ENCODE measurements around the gene LTA.
"Not testable (repeated sequence)": the region's sequence is repeated elsewhere in the genome, so short reads cannot be mapped to it uniquely, and the experiment has no call there.

LTA gene

GRCh38 chr6:31585491-31585890 lies 13.4 kb downstream of the LTA start:
- TF ChIP-seq, protein P1, sequence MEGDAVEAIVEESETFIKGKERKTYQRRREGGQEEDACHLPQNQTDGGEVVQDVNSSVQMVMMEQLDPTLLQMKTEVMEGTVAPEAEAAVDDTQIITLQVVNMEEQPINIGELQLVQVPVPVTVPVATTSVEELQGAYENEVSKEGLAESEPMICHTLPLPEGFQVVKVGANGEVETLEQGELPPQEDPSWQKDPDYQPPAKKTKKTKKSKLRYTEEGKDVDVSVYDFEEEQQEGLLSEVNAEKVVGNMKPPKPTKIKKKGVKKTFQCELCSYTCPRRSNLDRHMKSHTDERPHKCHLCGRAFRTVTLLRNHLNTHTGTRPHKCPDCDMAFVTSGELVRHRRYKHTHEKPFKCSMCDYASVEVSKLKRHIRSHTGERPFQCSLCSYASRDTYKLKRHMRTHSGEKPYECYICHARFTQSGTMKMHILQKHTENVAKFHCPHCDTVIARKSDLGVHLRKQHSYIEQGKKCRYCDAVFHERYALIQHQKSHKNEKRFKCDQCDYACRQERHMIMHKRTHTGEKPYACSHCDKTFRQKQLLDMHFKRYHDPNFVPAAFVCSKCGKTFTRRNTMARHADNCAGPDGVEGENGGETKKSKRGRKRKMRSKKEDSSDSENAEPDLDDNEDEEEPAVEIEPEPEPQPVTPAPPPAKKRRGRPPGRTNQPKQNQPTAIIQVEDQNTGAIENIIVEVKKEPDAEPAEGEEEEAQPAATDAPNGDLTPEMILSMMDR (IDR thresholded peaks at IDR 0.05; ENCODE audit: extremely low read depth, missing control alignments) = peak; percentile 60
- peak; percentile 40 for DNase-seq (ENCODE audit: low spot score)

DNA sequence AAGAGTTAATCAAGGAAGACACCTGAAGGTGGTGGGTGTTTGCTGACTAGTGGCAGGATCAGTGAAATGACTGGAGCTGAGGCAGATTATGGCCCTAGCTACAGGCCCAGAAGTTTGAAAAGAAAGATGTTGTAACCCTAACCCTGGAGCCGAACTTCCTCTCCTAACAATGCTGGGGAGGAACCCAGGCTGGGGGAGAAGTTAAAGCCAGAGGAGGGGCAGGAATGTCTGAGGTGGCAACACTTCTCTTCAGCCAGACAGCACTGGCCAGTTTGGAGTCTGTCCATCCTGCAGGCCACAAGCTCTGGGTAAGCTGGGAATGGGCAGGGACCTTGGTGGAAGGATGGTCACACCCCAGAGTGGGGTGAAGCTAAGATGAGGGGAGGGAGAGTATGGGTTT lies 13.9 kb downstream of the LTA start, which contains the start of gene LST1:
LST1 (plus strand) TSS at position 270 of the 400 bp plus-strand sequence. CDS start 1,023 bp downstream, outside the sequence.
- TF ChIP-seq, protein P1 (IDR thresholded peaks at IDR 0.05; ENCODE audit: extremely low read depth, missing control alignments) = no peak
- DNase-seq (ENCODE audit: low spot score) = no peak

GRCh38 chr6:31586599-31587281 lies 14.7 kb downstream of the LTA start:
- DNase-seq (ENCODE audit: low spot score) = peak; percentile 27

DNA sequence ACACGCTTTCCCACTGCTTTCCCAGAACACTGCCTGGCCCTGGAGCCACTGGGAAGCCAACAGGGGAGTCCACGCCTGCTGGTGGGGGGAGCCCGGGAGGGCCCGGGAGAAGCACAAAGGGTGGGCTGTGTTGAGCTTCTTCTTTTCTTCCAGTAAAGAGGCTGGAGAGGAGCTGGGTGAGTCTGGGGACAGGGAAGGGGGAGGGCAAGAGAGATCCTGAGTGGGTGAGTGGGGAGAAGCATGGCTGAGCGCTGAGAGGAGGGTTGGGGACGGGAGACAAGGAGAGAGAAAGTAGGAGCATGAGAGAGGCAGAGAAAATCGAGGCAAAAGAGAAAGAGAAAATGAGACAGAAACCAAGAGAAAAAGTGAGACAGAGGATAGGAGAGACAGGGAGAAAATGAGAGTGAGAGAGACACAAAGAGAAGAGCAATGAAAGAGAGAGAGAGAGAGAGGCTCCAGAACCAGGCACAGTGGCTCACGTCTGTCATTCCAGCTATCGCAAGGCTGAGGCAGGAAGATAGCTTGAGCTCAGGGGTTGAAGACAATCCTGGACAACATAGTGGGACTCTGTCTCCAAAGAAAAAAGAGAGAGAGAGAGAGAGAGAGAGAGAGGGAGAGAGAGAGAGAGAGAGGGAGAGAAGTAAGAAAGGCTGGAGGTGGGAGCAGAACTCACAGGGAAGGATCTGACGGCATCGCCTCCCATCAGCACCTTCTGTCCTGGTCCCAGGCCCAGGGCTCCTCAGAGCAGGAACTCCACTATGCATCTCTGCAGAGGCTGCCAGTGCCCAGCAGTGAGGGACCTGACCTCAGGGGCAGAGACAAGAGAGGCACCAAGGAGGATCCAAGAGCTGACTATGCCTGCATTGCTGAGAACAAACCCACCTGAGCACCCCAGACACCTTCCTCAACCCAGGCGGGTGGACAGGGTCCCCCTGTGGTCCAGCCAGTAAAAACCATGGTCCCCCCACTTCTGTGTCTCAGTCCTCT lies 16.0 kb downstream of the LTA start:
- peak; percentile 44 for DNase-seq (ENCODE audit: low spot score)
- TF ChIP-seq, protein P1 (IDR thresholded peaks at IDR 0.05; ENCODE audit: extremely low read depth, missing control alignments) = no peak

More at GRCh38 chr6:31586599-31587281, 14.7 kb downstream of the LTA start:
- TF ChIP-seq, protein P1 (IDR thresholded peaks at IDR 0.05; ENCODE audit: extremely low read depth, missing control alignments) = no peak

DNA sequence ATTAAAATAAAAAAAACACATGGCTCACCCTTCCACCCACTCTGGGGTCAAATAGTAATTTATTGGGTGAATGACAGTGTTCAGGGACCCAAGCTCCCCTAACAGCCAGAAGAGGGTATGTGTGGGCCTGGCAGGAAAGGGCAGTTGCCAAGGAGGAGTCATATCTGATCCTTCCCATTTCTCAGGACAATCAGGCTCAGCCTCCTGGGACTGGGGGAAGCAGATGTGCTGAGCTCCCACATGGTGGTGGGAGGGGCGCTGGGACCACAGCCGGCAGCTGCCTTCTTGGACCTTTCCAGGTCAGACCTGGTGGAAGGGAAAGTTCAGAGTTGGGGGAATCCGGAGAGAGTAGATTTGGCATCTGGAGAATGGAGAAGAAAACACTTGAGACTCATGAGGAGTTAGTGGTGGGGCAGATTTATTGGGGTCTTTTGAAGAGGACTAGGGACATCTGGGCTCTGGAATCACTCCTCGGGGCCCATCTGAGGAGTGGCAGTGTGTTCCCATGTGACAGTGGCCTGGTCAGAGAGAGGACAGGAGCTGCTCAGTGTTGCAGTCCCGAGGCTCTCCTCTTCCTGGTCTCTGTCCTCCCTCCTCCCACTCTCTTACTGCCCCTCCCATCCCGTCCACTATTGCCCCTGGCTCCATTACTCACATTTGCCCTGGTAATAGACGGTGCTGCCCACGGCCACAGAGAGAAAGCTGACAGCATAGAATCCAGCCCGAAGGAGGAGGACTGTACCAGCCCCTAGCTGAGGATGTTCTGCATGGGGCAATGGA lies 17.0 kb downstream of the LTA start:
- TF ChIP-seq, protein P1 (IDR thresholded peaks at IDR 0.05; ENCODE audit: extremely low read depth, missing control alignments) = no peak
- no peak for DNase-seq (ENCODE audit: low spot score)

- DNase-seq (ENCODE audit: low spot score) = not testable (repeated sequence)
Measured at GRCh38 chr6:31590691-31591090, 18.6 kb downstream of the LTA start.

DNA sequence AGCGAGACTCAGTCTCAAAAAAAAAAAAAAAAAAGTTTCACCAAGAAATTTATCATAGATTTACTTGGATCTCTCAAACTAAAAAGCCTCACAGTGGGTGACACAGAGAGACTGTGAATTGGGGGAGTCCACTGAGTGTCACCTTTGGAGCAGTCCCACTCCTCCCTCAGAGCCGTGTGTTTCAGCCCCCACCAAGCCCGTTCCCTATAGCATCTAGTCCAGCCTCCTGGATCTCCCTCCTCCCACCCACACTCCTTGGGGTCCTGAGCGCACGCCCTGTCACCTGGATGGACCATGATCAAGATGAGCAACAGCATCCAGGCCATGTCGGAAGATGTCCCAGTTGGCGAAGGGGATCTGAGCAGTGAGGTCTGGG lies 20.3 kb downstream of the LTA start:
- TF ChIP-seq, protein P1 (IDR thresholded peaks at IDR 0.05; ENCODE audit: extremely low read depth, missing control alignments) = no peak
- no peak for DNase-seq (ENCODE audit: low spot score)

Measured in GM20000 (cell line).